Measurements from ENCODE around the gene FMNL2.

FMNL2 gene

GRCh38 chr2:152560873-152561595, 226.1 kb downstream of the FMNL2 start:
- no peak for DNase-seq

GRCh38 chr2:152562198-152562884, 227.4 kb downstream of the FMNL2 start:
- DNase-seq = no peak

GRCh38 chr2:152563764-152564163, 228.8 kb downstream of the FMNL2 start:
- DNase-seq = no peak

GRCh38 chr2:152564754-152565551, 230.0 kb downstream of the FMNL2 start:
- no peak for DNase-seq

GRCh38 chr2:152565884-152566727, 231.1 kb downstream of the FMNL2 start:
- DNase-seq = no peak

GRCh38 chr2:152566728-152567069, 231.7 kb downstream of the FMNL2 start:
- no peak for DNase-seq

- DNase-seq = no peak
Measured at GRCh38 chr2:152568531-152568930, 233.6 kb downstream of the FMNL2 start.

GRCh38 chr2:152569186-152569585, 234.2 kb downstream of the FMNL2 start:
- no peak for DNase-seq

GRCh38 chr2:152571048-152571766, 236.2 kb downstream of the FMNL2 start:
- no peak for DNase-seq

- no peak for DNase-seq
Measured at GRCh38 chr2:152572031-152572430, 237.1 kb downstream of the FMNL2 start.

GRCh38 chr2:152573168-152573567, 238.2 kb downstream of the FMNL2 start:
- no peak for DNase-seq

GRCh38 chr2:152577579-152577978, 242.6 kb downstream of the FMNL2 start:
- DNase-seq = no peak

- no peak for DNase-seq
Measured at GRCh38 chr2:152578573-152578972, 243.6 kb downstream of the FMNL2 start.

- DNase-seq = no peak
Measured at GRCh38 chr2:152580714-152581113, 245.7 kb downstream of the FMNL2 start.

GRCh38 chr2:152581360-152581759, 246.4 kb downstream of the FMNL2 start:
- no peak for DNase-seq

- DNase-seq = peak in 1 of 2 experiments; percentile 35
Measured at GRCh38 chr2:152582081-152582480, 247.1 kb downstream of the FMNL2 start.

GRCh38 chr2:152583512-152584229, 248.7 kb downstream of the FMNL2 start:
- DNase-seq = no peak

- DNase-seq = no peak
Measured at GRCh38 chr2:152584301-152584700, 249.3 kb downstream of the FMNL2 start.

- DNase-seq = peak in 1 of 2 experiments; percentile 3
Measured at GRCh38 chr2:152585830-152586484, 251.0 kb downstream of the FMNL2 start.

GRCh38 chr2:152587187-152587947, 252.4 kb downstream of the FMNL2 start:
- DNase-seq = no peak

Measured in NCI-H524 (cell line).